ENCODE data around the gene DUXA. TPM values are rescaled to one million over a fixed set of nuclear protein-coding genes. Genes with fewer than 3 reads are reported as not detected.
"Not testable (repeated sequence)": the region's sequence is repeated elsewhere in the genome, so short reads cannot be mapped to it uniquely, and the experiment has no call there.

The DUXA gene
- total RNA-seq, 1 experiment from 2014 or later, result not detected

- no peak for DNase-seq
- Histone ChIP-seq H3K4me2 (ENCODE audit: low read depth, low read length, poor library complexity, severe bottlenecking) (no peak overlapping the region), H3K9me2 (replicated peaks; ENCODE audit: insufficient read depth, low read length) (no peaks in the 10 kb centered on the region), H3K4me3 (ENCODE audit: low read length) (no peak overlapping the region), H3K27ac (ENCODE audit: low read length) (no peak overlapping the region), H3K9ac (ENCODE audit: low read length) (no peak overlapping the region), H3K79me2 (ENCODE audit: low read length) (no peaks in the 10 kb centered on the region), H2AFZ (ENCODE audit: low read length) (no peak overlapping the region), H3K36me3 (ENCODE audit: insufficient read depth, low read length) (no peaks in the 10 kb centered on the region), H4K20me1 (ENCODE audit: insufficient read depth, low read depth, low read length) (no peaks in the 10 kb centered on the region), H3K27me3 (ENCODE audit: low read length) (peaks cover 4% of the 10 kb centered on the region; the same call in 1 of the 2 replicates), H3K4me1 (ENCODE audit: low read length) (no peaks in the 10 kb centered on the region), H3K9me3 (ENCODE audit: low read length) (peaks cover 4% of the 10 kb centered on the region; the same call in 1 of the 2 replicates)
Observed at GRCh38 chr19:57123882-57124281, 43.4 kb downstream of the DUXA start.

- no peaks in the 10 kb centered on the region for H3K36me3 ChIP-seq (ENCODE audit: insufficient read depth, low read length)
- H2AFZ ChIP-seq (ENCODE audit: low read length), result no peak overlapping the region
- H3K9ac ChIP-seq (ENCODE audit: low read length), result no peak overlapping the region
- H3K9me3 ChIP-seq (ENCODE audit: low read length), result peaks cover 30% of the 10 kb centered on the region
- no peaks in the 10 kb centered on the region for H4K20me1 ChIP-seq (ENCODE audit: insufficient read depth, low read depth, low read length)
- no peak overlapping the region for H3K4me3 ChIP-seq (ENCODE audit: low read length)
- no peaks in the 10 kb centered on the region for H3K4me1 ChIP-seq (ENCODE audit: low read length)
- H3K9me2 ChIP-seq (replicated peaks; ENCODE audit: insufficient read depth, low read length), result no peaks in the 10 kb centered on the region
- H3K4me2 ChIP-seq (ENCODE audit: low read depth, low read length, poor library complexity, severe bottlenecking), result no peak overlapping the region
- H3K27me3 ChIP-seq (ENCODE audit: low read length), result peaks cover 7% of the 10 kb centered on the region; the same call in 1 of the 2 replicates
- no peaks in the 10 kb centered on the region for H3K79me2 ChIP-seq (ENCODE audit: low read length)
- H3K27ac ChIP-seq (ENCODE audit: low read length), result no peak overlapping the region
- no peak for DNase-seq
Observed at GRCh38 chr19:57118848-57119247, 48.4 kb downstream of the DUXA start.

GRCh38 chr19:57113501-57113900, 53.8 kb downstream of the DUXA start:
- H3K9ac ChIP-seq (ENCODE audit: low read length); H3K36me3 ChIP-seq (ENCODE audit: insufficient read depth, low read length); H3K27me3 ChIP-seq (ENCODE audit: low read length); H4K20me1 ChIP-seq (ENCODE audit: insufficient read depth, low read depth, low read length); H3K4me1 ChIP-seq (ENCODE audit: low read length); H2AFZ ChIP-seq (ENCODE audit: low read length); H3K9me2 ChIP-seq (replicated peaks; ENCODE audit: insufficient read depth, low read length); H3K79me2 ChIP-seq (ENCODE audit: low read length); DNase-seq; H3K4me2 ChIP-seq (ENCODE audit: low read depth, low read length, poor library complexity, severe bottlenecking); H3K4me3 ChIP-seq (ENCODE audit: low read length); H3K27ac ChIP-seq (ENCODE audit: low read length): not testable (repeated sequence)
- peaks cover 62% of the 10 kb centered on the region for H3K9me3 ChIP-seq (ENCODE audit: low read length)

GRCh38 chr19:57111329-57111644, 56.0 kb downstream of the DUXA start:
- no peak overlapping the region for H3K27ac ChIP-seq (ENCODE audit: low read length)
- no peak overlapping the region for H2AFZ ChIP-seq (ENCODE audit: low read length)
- peaks cover 65% of the 10 kb centered on the region for H3K9me3 ChIP-seq (ENCODE audit: low read length)
- H3K27me3 ChIP-seq (ENCODE audit: low read length), result no peaks in the 10 kb centered on the region
- H3K4me2 ChIP-seq (ENCODE audit: low read depth, low read length, poor library complexity, severe bottlenecking), result no peak overlapping the region
- peak overlapping the region; percentile 15; the same call in 1 of the 2 replicates for H3K4me3 ChIP-seq (ENCODE audit: low read length)
- no peaks in the 10 kb centered on the region for H3K9me2 ChIP-seq (replicated peaks; ENCODE audit: insufficient read depth, low read length)
- H3K36me3 ChIP-seq (ENCODE audit: insufficient read depth, low read length), result no peaks in the 10 kb centered on the region
- no peak overlapping the region for H3K9ac ChIP-seq (ENCODE audit: low read length)
- no peaks in the 10 kb centered on the region for H3K79me2 ChIP-seq (ENCODE audit: low read length)
- DNase-seq, result no peak
- no peaks in the 10 kb centered on the region for H3K4me1 ChIP-seq (ENCODE audit: low read length)
- no peaks in the 10 kb centered on the region for H4K20me1 ChIP-seq (ENCODE audit: insufficient read depth, low read depth, low read length)

GRCh38 chr19:57110592-57111328, 56.5 kb downstream of the DUXA start:
- H3K9me2 ChIP-seq (replicated peaks; ENCODE audit: insufficient read depth, low read length), result no peaks in the 10 kb centered on the region
- H2AFZ ChIP-seq (ENCODE audit: low read length), result no peak overlapping the region
- H3K4me1 ChIP-seq (ENCODE audit: low read length), result no peaks in the 10 kb centered on the region
- H3K9ac ChIP-seq (ENCODE audit: low read length), result no peak overlapping the region
- peaks cover 70% of the 10 kb centered on the region for H3K9me3 ChIP-seq (ENCODE audit: low read length)
- H3K27me3 ChIP-seq (ENCODE audit: low read length), result no peaks in the 10 kb centered on the region
- no peak overlapping the region for H3K4me2 ChIP-seq (ENCODE audit: low read depth, low read length, poor library complexity, severe bottlenecking)
- H3K27ac ChIP-seq (ENCODE audit: low read length), result no peak overlapping the region
- no peaks in the 10 kb centered on the region for H3K36me3 ChIP-seq (ENCODE audit: insufficient read depth, low read length)
- no peaks in the 10 kb centered on the region for H4K20me1 ChIP-seq (ENCODE audit: insufficient read depth, low read depth, low read length)
- H3K79me2 ChIP-seq (ENCODE audit: low read length), result no peaks in the 10 kb centered on the region
- DNase-seq, result no peak
- H3K4me3 ChIP-seq (ENCODE audit: low read length), result peak overlapping the region; percentile 15; the same call in 1 of the 2 replicates

GRCh38 chr19:57106722-57107235, 60.5 kb downstream of the DUXA start:
- Histone ChIP-seq H4K20me1 (ENCODE audit: insufficient read depth, low read depth, low read length) (no peaks in the 10 kb centered on the region), H2AFZ (ENCODE audit: low read length) (no peak overlapping the region), H3K4me1 (ENCODE audit: low read length) (0 out of 2 replicates have a peak, but pooled peaks cover 2% of the 10 kb centered on the region), H3K4me2 (ENCODE audit: low read depth, low read length, poor library complexity, severe bottlenecking) (no peak overlapping the region), H3K9ac (ENCODE audit: low read length) (no peak overlapping the region), H3K36me3 (ENCODE audit: insufficient read depth, low read length) (no peaks in the 10 kb centered on the region), H3K27me3 (ENCODE audit: low read length) (no peaks in the 10 kb centered on the region), H3K9me3 (ENCODE audit: low read length) (peaks cover 40% of the 10 kb centered on the region), H3K79me2 (ENCODE audit: low read length) (no peaks in the 10 kb centered on the region), H3K4me3 (ENCODE audit: low read length) (no peak overlapping the region), H3K9me2 (replicated peaks; ENCODE audit: insufficient read depth, low read length) (no peaks in the 10 kb centered on the region), H3K27ac (ENCODE audit: low read length) (no peak overlapping the region)
- no peak for DNase-seq

GRCh38 chr19:57105976-57106721, 61.1 kb downstream of the DUXA start:
- H3K36me3 ChIP-seq (ENCODE audit: insufficient read depth, low read length), result no peaks in the 10 kb centered on the region
- no peaks in the 10 kb centered on the region for H4K20me1 ChIP-seq (ENCODE audit: insufficient read depth, low read depth, low read length)
- H3K4me2 ChIP-seq (ENCODE audit: low read depth, low read length, poor library complexity, severe bottlenecking), result no peak overlapping the region
- H3K27me3 ChIP-seq (ENCODE audit: low read length), result no peaks in the 10 kb centered on the region
- H2AFZ ChIP-seq (ENCODE audit: low read length), result no peak overlapping the region
- no peak overlapping the region for H3K27ac ChIP-seq (ENCODE audit: low read length)
- no peak for DNase-seq
- no peaks in the 10 kb centered on the region for H3K79me2 ChIP-seq (ENCODE audit: low read length)
- H3K9me2 ChIP-seq (replicated peaks; ENCODE audit: insufficient read depth, low read length), result no peaks in the 10 kb centered on the region
- H3K9me3 ChIP-seq (ENCODE audit: low read length), result peaks cover 34% of the 10 kb centered on the region
- no peak overlapping the region for H3K4me3 ChIP-seq (ENCODE audit: low read length)
- H3K4me1 ChIP-seq (ENCODE audit: low read length), result 0 out of 2 replicates have a peak, but pooled peaks cover 2% of the 10 kb centered on the region
- H3K9ac ChIP-seq (ENCODE audit: low read length), result no peak overlapping the region
